ENCODE measurements around the gene AVL9. TPM values are rescaled to one million over a fixed set of nuclear protein-coding genes. Genes with fewer than 3 reads are reported as not detected.

The AVL9 gene
- polyA plus RNA-seq, 1 of the 3 experiments (the other 2 are of a cell fraction), result 8.9 TPM

DNA sequence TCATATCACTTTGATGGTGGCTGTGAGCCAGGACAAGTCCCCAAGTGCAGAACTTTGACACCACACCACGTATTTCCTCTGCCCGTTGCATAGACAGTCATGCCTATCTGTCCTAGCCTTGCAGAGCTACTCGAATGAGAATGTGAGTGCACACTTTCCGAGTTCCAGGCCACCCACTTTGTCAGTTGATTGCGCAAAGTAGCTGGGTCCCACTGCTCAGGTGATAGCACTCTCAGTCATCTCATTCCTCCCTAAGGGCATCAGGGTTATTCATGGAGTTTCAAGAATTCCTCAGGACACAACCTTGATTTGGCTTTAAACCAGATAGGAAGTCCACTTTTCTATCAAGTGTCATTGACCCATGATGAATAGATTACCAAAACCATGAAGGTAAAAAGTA is 24.4 kb upstream of the AVL9 start:
- no peaks in the 10 kb centered on the region for H3K9me2 ChIP-seq
- H4K20me1 ChIP-seq (ENCODE audit: insufficient read depth), result no peaks in the 10 kb centered on the region
- CTCF ChIA-PET, result interaction anchor here (1.0 to 1.5 kb wide), 2 partner anchors 9 to 260 kb away, joined by 4 to 7 read pairs; no protein-coding TSS in a partner anchor
- H2AFZ ChIP-seq (ENCODE audit: low read depth), result no peak overlapping the region
- no peak overlapping the region for H3K27ac ChIP-seq (ENCODE audit: low read depth in 2 of 2, low read length in 1 of 2)
- H3K79me2 ChIP-seq (ENCODE audit: insufficient read depth), result no peaks in the 10 kb centered on the region
- no peak overlapping the region for H3K4me2 ChIP-seq
- H3F3A ChIP-seq (replicated peaks; ENCODE audit: insufficient read depth), result no peaks in the 10 kb centered on the region
- WGBS (ENCODE audit: low lambda C conversion rate), result 30% methylated on average over 5 of the region's 5 CpGs
- no peaks in the 10 kb centered on the region for H3K4me1 ChIP-seq (ENCODE audit: control insufficient read depth in 1 of 2, insufficient read depth in 2 of 2, low read depth in 1 of 2, low read length in 1 of 2)
- H3K36me3 ChIP-seq (replicated peaks in 1 of 2; ENCODE audit: control insufficient read depth in 1 of 2, insufficient read depth in 2 of 2, low read length in 1 of 2), result no peaks in the 10 kb centered on the region
- TF ChIP-seq, protein P1, sequence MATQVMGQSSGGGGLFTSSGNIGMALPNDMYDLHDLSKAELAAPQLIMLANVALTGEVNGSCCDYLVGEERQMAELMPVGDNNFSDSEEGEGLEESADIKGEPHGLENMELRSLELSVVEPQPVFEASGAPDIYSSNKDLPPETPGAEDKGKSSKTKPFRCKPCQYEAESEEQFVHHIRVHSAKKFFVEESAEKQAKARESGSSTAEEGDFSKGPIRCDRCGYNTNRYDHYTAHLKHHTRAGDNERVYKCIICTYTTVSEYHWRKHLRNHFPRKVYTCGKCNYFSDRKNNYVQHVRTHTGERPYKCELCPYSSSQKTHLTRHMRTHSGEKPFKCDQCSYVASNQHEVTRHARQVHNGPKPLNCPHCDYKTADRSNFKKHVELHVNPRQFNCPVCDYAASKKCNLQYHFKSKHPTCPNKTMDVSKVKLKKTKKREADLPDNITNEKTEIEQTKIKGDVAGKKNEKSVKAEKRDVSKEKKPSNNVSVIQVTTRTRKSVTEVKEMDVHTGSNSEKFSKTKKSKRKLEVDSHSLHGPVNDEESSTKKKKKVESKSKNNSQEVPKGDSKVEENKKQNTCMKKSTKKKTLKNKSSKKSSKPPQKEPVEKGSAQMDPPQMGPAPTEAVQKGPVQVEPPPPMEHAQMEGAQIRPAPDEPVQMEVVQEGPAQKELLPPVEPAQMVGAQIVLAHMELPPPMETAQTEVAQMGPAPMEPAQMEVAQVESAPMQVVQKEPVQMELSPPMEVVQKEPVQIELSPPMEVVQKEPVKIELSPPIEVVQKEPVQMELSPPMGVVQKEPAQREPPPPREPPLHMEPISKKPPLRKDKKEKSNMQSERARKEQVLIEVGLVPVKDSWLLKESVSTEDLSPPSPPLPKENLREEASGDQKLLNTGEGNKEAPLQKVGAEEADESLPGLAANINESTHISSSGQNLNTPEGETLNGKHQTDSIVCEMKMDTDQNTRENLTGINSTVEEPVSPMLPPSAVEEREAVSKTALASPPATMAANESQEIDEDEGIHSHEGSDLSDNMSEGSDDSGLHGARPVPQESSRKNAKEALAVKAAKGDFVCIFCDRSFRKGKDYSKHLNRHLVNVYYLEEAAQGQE (IDR thresholded peaks at IDR 0.05; ENCODE audit: low read depth, low read length), result no peak
- no peak for TF ChIP-seq MEF2A (IDR thresholded peaks at IDR 0.05; ENCODE audit: borderline replicate concordance, low read depth)
- TF ChIP-seq, protein P2, sequence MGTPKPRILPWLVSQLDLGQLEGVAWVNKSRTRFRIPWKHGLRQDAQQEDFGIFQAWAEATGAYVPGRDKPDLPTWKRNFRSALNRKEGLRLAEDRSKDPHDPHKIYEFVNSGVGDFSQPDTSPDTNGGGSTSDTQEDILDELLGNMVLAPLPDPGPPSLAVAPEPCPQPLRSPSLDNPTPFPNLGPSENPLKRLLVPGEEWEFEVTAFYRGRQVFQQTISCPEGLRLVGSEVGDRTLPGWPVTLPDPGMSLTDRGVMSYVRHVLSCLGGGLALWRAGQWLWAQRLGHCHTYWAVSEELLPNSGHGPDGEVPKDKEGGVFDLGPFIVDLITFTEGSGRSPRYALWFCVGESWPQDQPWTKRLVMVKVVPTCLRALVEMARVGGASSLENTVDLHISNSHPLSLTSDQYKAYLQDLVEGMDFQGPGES (IDR thresholded peaks at IDR 0.05; ENCODE audit: low read depth, low read length), result no peak
- no peak for TF ChIP-seq GATA2 (CRISPR knock-in tag; IDR thresholded peaks at IDR 0.05)
- TF ChIP-seq, protein P3, sequence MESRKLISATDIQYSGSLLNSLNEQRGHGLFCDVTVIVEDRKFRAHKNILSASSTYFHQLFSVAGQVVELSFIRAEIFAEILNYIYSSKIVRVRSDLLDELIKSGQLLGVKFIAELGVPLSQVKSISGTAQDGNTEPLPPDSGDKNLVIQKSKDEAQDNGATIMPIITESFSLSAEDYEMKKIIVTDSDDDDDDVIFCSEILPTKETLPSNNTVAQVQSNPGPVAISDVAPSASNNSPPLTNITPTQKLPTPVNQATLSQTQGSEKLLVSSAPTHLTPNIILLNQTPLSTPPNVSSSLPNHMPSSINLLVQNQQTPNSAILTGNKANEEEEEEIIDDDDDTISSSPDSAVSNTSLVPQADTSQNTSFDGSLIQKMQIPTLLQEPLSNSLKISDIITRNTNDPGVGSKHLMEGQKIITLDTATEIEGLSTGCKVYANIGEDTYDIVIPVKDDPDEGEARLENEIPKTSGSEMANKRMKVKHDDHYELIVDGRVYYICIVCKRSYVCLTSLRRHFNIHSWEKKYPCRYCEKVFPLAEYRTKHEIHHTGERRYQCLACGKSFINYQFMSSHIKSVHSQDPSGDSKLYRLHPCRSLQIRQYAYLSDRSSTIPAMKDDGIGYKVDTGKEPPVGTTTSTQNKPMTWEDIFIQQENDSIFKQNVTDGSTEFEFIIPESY (IDR thresholded peaks at IDR 0.05; ENCODE audit: borderline replicate concordance, low read depth), result no peak
- no peak for TF ChIP-seq TEAD4 (IDR thresholded peaks at IDR 0.05; ENCODE audit: borderline replicate concordance, insufficient read depth)
- no peak for TF ChIP-seq TAF1 (IDR thresholded peaks at IDR 0.05; ENCODE audit: borderline replicate concordance, low read depth, low read length)
- TF ChIP-seq RCOR1 (IDR thresholded peaks at IDR 0.05; ENCODE audit: low read length), result no peak
- TF ChIP-seq MAX (IDR thresholded peaks at IDR 0.05; ENCODE audit: low read depth), result no peak
- no peak for TF ChIP-seq FOXJ3 (CRISPR knock-in tag; IDR thresholded peaks at IDR 0.05)
- no peak for TF ChIP-seq YY1 (IDR thresholded peaks at IDR 0.05; ENCODE audit: low read depth)
- TF ChIP-seq NFIC (IDR thresholded peaks at IDR 0.05; ENCODE audit: borderline replicate concordance), result no peak
- no peak for TF ChIP-seq PBX3 (IDR thresholded peaks at IDR 0.05)
- TF ChIP-seq, protein P4, sequence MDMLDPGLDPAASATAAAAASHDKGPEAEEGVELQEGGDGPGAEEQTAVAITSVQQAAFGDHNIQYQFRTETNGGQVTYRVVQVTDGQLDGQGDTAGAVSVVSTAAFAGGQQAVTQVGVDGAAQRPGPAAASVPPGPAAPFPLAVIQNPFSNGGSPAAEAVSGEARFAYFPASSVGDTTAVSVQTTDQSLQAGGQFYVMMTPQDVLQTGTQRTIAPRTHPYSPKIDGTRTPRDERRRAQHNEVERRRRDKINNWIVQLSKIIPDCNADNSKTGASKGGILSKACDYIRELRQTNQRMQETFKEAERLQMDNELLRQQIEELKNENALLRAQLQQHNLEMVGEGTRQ (IDR thresholded peaks at IDR 0.05; ENCODE audit: borderline replicate concordance, low read depth, low read length), result no peak
- TF ChIP-seq POLR2AphosphoS5 (IDR thresholded peaks at IDR 0.05; ENCODE audit: low read depth, low read length), result no peak
- TF ChIP-seq USF1 (IDR thresholded peaks at IDR 0.05; ENCODE audit: borderline replicate concordance, low read depth), result no peak
- no peak for TF ChIP-seq MXI1 (IDR thresholded peaks at IDR 0.05; ENCODE audit: low read depth, low read length)
- no peak for TF ChIP-seq SMC3 (IDR thresholded peaks at IDR 0.05; ENCODE audit: low read depth, low read length)
- TF ChIP-seq ELF1 (IDR thresholded peaks at IDR 0.05), result no peak
- H3K9me3 ChIP-seq, result no peaks in the 10 kb centered on the region
- no peak for DNase-seq
- H3K9ac ChIP-seq, result no peak overlapping the region
- H3K27me3 ChIP-seq (ENCODE audit: insufficient read depth), result peaks cover 8% of the 10 kb centered on the region; the same call in 1 of the 2 replicates
- POLR2A ChIA-PET, result no interaction called here
- H3K4me3 ChIP-seq (ENCODE audit: low read depth in 2 of 2, low read length in 1 of 2), result no peak overlapping the region
